GM21717 (cell line): ENCODE measurements around the gene TOR1AIP2.
"Not testable (repeated sequence)": the region's sequence is repeated elsewhere in the genome, so short reads cannot be mapped to it uniquely, and the experiment has no call there.

Source experiments
- ATAC-seq: cut with Tn5 transposase; IDR thresholded peaks from one replicate; pipeline ENCODE4 v1.9.1; 2021; ENCODE audit warnings: mild to moderate bottlenecking, moderate library complexity; ENCODE audit not compliant: unreplicated experiment

TOR1AIP2 gene

DNA sequence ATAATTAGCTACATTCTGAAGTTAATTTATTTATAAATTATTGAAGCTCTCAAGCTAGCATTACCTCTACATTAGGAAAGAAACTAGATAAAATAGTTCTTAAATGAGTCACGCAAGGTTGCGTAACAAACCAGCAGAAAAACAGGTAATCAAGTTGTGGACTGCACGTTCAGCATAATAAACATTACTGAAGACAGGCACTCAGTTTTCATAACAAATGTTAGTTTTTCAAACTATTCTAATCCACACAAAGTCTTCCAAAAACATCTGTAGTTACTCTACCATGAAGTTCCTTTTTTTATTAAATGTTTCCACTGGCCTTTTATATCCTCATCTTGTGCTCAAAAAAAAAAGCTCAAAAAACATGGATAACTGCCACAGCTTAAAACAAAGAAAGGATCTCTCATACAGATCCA lies 1.3 kb downstream of the TOR1AIP2 start:
- no peak for ATAC-seq

DNA sequence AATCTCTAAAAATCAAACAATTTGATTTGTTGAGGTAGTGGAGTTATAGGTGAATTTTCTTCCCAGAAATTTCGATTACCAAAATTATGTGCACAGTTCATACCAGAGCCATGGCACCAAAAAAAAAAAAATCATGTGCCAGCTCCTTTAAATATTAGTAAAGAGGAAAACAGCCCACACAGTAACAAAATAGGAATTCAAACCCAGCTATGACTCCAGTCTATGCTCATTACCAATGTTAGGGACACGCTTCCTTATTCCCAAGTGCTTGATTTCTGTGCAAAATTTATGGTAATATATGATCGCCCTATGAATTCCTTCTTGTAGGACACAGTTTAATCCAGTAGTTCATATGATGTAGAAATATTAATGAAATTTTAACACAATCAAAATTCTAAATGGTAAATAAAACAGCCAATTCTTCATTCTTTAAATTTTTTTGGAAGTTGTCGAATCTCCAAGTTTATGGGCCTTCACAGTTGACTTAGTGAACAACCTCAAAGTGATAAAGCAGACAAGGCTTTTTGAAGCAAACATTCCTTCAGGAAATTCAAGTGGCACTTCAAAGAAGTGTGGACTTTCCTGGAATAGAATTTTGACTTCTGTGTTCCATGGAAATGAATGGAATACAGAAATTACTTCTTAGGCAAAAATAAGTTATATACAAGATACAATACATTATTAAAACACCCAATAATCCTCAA lies 1.9 kb downstream of the TOR1AIP2 start:
- no peak for ATAC-seq

GRCh38 chr1:179873438-179873851 lies 4.2 kb downstream of the TOR1AIP2 start:
- no peak for ATAC-seq

- no peak for ATAC-seq
Observed at GRCh38 chr1:179872558-179872957, 5.0 kb downstream of the TOR1AIP2 start.

DNA sequence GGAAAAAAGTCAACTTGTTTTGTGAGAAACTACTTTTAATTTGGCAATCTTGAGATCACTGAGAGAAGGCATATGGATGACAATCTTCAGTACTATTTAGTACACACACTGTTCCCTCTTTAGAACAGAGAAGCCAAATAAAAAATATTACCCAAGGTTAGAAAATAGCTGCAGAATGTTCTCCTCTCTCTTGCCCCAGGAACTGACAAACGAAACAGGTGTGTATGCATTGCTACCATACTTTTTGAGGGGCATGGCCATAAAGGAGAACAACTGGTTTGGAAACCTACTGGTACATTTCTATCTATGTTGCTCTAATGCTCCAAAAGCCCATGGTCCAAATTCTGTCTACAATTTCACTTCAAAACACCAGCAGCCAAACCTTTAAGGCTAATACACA lies 5.7 kb downstream of the TOR1AIP2 start:
- ATAC-seq: no peak

DNA sequence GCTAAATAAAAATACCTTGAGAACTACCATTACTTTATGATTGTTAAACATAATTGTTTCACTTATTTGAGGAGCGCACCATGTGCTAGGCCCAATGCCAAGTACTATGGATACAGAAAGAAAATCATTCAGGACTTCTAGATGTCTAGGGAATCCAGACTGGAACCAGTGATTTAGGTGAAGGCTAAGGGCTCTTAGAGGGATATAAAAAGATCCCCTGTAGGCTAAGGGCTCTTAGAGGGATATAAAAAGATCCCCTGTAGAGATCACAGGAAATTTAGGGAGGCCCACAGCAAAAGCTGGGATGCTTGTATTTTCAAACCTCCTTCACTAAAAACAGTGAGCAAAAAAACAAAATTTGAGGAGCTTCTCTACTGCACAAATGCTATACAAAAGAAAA lies 6.7 kb downstream of the TOR1AIP2 start:
- ATAC-seq: no peak

- ATAC-seq: peak; percentile 53
Observed at GRCh38 chr1:179867493-179868330, 9.9 kb downstream of the TOR1AIP2 start.

- no peak for ATAC-seq
Observed at GRCh38 chr1:179866616-179867015, 11.0 kb downstream of the TOR1AIP2 start.

DNA sequence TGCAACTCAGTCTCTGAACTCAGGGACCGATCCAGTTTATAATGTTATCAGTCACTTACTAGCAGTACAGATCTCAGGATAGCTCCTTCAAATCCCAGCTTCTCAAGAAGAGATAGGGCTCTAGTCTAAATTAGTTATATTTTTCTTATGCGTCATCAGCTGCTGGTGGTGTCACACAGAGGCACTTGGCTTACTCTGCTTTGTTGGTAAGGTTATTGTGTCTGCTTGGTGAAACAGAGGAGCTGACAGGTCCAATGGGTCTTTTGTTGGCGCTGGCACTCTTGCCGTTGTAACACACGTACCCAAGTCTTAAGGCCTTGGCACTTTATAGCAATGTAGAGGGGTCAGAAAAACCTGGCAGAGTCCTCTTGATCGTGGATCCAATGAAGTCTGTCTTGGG lies 12.2 kb downstream of the TOR1AIP2 start:
- ATAC-seq: no peak

- no peak for ATAC-seq
Observed at GRCh38 chr1:179860652-179861051, 17.0 kb downstream of the TOR1AIP2 start.

DNA sequence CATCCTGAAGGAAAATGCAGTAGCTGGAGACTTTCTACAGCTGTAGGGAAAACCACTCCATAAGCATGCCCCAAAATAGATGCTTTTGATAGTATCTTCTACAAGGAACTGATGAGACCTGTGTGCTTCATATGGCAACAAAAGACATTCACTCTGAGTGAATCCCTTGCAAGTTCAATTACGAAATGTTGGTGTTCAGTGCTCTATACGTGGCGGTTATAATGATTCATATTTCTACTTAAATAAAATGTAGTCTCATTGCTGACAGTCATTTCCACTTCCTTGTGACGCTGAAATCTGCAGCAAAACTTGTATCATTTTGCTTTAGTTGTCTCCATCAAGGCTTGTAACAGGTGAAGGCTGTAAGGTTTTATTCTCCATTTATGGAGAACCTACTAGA lies 20.6 kb downstream of the TOR1AIP2 start:
- no peak for ATAC-seq

- ATAC-seq: no peak
Observed at GRCh38 chr1:179856296-179856695, 21.3 kb downstream of the TOR1AIP2 start.

DNA sequence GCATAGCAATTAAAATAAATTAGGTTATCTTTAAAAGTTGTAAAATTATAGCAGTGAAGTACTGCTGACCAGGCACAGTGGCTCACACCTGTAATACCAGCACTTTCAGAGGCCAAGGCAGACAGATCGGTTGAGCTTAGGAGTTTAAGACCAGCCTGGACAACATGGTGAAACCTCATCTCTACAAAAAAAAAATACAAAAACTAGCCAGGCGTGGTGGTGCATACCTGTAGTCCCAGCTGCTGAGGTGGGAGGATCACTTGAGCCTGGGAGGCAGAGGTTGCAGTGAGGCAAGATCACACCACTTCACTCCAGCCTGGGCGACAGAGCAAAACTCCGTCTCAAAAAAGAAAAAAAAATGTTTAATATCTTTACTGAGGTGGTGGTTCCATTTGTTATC lies 21.8 kb downstream of the TOR1AIP2 start:
- not testable (repeated sequence) for ATAC-seq

- ATAC-seq: no peak
Observed at GRCh38 chr1:179853102-179853501, 24.5 kb downstream of the TOR1AIP2 start.

DNA sequence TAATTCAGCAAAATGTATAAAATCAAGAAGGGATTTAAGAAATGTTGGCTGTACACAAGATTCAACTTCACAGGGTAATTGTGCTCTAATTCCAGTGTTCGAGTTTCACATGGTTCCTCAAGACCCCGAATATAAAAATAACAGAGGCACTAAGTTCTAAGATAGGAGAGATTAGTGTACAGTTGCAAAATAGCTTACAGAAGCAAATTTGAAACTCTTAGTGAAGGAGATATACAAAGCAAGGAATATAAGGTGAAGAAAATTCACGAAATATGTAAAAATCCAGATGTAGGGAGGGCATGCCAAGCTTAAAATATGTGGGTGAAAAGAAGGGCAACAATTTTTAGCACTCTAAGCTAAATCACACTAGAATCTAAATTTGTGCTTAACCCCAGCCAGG lies 29.4 kb downstream of the TOR1AIP2 start:
- ATAC-seq: no peak

- ATAC-seq: no peak
Observed at GRCh38 chr1:179840107-179840506, 37.5 kb downstream of the TOR1AIP2 start.

- ATAC-seq: not testable (repeated sequence)
Observed at GRCh38 chr1:179836686-179837445, 40.7 kb downstream of the TOR1AIP2 start.

GRCh38 chr1:179831852-179832699 lies 45.5 kb downstream of the TOR1AIP2 start:
- ATAC-seq: no peak

- ATAC-seq: no peak
Observed at GRCh38 chr1:179831225-179831624, 46.4 kb downstream of the TOR1AIP2 start.

DNA sequence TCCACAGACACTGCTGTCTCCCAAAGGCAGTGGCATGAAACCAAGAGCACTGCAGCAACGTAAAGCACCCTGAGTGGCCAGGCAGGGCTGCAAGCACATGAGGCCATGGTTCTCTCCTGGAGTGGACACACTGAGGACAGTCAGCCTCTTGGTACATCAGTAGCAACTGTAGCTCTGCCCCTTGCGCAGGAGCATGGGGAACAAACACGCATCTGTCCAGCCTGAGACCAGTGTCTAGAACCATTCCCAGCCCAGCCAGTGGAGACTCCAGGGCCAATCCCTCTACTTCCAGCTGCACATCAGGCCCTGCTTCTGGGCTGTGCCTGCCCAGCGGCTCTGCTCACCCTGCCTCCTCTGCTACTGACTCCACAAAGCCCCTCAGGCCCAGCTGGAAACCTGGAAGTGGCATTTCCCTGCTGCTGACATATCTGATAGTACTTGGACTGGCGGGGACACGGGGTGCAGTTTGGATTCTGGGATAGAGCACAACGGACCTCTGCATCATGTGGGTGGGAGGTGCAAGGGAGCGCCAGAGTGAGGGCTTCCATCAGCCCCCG lies 49.0 kb downstream of the TOR1AIP2 start:
- no peak for ATAC-seq
